NCI-H2227 (cell line): ENCODE results near the gene ZFYVE28.

ENCODE experiments used
- DNase-seq: peaks from one replicate; lab custom pipeline; 2025; ENCODE audit not compliant: unreplicated experiment; lab: John Stamatoyannopoulos, UW

The ZFYVE28 gene

GRCh38 chr4:2334826-2335728 is 83.4 kb downstream of the ZFYVE28 start:
- no peak for DNase-seq

DNA sequence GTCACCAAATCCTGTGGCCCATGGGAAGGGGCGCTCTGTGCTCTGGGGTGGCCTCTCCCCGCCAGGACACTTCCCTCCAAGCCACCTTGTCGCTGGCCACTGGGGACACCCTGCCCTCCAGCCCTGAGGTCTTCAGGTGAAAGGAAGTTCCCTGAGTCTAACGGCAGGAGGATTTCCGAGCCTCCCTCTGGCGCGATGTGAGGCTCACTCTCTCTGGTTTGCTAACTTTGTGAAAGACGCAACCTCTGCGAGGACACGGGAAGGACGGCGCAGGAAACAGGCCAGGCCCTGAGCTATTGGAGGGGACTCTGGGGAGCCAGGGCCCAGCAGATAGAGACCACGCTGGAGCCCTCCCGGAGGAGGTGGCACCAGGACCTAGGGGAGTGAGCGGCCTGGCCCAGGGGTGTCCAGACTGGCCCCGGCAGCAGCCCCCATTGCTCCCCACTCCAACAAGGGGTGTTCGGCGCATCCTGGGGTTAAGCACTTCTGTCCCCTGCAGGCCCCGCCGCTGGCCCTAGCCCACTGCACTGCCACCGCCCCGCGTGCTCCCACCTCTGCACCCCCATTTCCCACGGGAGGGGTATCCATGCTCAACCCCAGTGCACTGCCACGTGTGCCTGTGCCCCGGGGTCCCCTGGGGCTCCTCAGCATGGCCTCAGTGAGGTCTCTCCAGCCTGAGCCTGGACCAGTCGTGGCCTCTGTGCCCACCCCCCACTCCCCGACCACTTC is 84.4 kb downstream of the ZFYVE28 start:
- no peak for DNase-seq

DNA sequence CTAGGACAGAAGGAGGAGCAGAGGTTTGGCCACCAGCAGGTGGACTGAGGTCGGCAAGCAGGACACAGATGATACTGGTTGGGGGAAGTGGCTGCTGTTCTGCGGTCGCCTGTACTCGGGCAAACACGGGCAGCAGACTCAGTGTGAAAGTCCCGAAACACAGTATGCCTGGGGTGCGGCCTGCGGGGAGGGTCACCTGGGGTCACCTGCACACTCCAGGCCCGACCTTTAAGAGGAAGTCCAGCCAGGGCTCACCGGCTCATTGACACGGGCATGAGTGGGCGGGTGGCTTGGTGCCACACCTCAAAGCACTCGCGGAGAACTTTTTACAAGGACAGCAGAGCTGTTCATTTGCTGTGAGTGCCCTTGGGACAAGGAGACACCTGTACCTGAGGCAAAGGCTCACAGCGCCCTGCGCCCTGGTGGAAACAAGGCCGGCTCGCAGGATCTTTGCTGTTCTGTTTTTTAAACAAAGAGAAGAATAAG is 85.0 kb downstream of the ZFYVE28 start:
- DNase-seq, result no peak

DNA sequence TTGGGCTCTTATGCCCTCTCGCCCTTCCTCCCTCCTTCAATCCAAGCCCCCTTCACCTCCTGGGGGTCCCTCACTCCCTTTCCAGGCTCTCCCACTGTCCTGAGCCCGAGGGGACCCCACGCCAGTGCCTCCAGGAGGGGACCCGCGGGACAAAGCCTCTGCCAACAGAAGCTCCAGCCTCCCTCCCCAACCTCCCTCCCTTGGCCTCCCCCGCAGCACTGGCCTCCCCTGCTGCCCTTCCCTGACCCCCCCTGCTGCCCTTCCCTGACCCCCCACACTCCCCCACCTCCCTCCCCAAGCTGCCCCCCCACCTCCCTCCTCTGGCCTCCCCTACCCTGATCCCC is 85.5 kb downstream of the ZFYVE28 start:
- DNase-seq, result no peak

- DNase-seq, result no peak
Observed at GRCh38 chr4:2332201-2332975, 86.1 kb downstream of the ZFYVE28 start.

DNA sequence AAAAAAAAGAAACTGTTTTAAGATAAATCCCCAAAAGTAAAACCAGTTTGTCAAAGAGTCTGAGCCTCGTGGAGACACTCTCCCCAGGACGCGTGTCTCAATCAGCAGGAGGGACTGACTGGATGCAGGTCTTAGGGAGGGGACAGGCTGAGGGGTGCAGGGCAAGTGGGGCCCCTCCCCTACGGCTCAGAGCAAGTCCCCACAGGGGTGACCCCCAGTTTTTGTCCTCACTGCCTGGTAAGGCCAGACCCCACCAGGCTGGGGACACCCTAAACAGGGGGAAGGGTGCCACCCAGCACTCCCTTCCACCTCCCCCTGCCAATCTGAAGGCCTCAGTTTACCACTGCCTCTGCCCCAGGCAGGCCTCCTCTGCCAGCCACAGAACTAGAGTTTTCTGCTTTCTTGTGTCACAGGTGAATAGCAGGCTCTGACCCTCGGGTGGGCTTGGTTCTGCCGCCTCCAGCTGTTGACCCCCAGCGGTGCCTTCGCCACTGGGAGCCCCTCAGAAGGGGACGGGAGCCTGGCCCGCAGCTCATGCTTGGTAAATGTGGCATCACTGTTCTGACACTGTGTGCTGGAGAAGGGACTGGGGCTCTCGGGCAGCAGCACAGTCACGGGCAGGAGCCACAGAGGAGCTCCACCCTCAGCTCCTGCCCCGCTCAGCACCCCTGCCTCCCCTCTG is 86.8 kb downstream of the ZFYVE28 start:
- no peak for DNase-seq

DNA sequence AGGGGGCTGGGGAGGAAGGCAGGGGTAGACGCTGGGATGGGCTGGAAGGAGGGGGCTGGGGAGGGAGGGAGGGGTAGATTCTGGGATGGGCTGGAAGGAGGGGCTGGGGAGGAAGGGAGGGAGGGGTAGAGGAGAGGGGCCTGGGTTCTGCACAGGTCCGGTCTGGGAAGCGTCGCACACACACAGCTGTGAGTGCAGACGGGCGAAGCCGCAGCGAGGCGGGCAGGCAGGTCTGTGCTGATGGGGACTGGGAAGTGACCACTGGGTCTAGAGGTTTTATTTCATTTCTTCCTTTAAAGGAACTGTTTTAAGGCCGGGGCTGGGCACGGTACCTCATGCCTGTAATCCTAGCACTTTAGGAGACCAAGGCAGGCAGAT is 87.4 kb downstream of the ZFYVE28 start:
- no peak for DNase-seq

DNA sequence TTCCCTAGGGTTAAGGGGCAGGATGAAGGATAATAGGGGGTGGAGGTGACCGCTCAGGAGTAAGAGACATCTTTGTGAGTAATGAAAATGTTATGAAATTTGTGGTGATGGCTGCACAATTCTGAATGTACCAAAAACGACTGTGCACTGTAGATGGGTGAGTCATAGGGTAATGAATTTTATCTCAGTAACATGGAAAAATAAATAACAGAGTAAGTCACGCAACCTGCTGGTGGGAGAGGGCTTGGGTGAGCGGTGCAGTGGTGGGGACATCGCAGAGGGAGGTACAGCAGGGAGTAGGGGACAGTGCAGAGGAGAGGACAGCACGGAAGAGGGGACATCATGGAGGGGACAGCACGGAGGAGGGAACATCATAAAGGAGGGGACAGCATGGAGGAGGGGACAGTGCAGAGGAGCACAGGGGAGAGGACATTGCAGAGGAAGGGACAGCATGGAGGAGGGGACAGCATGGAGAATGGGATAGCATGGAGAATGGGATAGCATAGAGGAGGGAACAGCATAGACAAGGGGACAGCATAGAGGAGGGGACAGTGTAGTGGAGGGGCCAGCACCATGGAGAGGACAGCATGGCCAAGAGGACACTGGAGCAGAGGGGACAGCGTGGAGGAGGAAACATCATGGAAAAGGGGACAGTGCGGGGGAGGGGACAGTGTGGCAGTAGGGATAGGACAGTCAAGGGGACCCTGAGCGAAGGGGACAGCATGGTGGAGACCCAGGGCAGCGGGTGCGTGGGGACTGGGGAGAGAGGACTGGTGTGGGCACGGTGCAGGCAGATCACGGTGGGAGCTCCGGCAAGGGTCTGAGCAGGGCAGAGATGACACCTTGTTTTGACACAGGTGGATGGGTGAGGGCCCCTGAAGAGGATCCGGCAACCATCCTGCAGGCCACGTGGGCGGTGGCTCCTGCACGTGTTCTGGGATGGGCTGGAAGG is 88.1 kb downstream of the ZFYVE28 start:
- no peak for DNase-seq

DNA sequence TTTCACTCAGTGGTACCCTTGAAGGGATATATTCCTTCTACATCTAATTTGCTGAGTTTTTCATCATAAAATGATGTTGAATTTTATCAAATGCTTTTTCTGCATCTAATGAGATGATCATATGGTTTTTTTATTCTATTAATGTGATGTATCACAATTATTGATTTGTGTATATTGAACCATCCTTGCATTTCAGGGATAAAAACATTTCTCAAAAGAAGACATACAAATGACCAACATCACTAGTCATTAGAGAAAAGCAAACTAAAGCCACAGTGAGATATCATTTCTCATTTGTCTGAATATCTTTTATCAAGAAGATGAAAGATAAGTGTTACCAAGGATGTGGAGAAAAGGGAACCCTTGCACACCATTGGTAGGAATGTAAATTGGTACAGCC is 90.9 kb downstream of the ZFYVE28 start:
- DNase-seq, result no peak

DNA sequence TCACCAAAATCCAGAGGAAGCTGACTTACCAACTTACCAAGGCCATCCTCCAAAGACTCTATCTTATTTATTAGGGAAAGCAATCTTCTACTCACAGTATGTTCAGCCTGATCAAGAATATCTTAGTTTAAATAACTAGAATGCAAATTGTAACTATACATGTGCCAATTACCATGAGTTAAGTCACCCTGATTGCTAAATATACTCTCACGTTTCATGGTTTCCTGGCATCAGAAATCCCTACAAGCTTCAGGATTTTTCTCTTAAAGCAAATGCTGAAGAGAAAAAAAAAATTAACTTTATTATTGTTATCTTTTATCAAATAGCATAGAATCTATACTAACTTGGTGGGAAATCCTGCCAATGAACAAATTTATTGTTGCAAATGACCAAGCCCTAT is 93.6 kb downstream of the ZFYVE28 start:
- no peak for DNase-seq

GRCh38 chr4:2322841-2323240 is 95.6 kb downstream of the ZFYVE28 start:
- no peak for DNase-seq

DNA sequence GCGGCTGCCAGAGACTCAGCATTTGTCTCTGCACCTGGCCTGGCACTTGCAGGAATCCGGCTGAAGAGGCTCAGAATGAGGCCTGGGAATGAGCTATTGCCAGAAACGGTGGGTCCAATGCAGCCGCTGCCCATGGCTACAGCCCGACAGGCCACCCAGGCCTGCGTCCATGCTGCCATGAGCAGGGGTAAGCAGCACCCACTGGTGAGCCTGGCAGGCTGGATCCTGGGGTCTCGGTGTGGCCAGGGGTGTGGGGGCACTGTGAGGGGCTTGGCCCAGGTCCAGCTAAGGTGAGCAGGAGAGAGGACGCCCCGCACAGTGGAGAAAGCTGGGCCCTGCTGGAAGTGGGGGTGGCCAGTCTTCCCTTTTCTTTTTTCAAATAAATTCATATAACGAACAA is 96.2 kb downstream of the ZFYVE28 start:
- DNase-seq, result no peak

DNA sequence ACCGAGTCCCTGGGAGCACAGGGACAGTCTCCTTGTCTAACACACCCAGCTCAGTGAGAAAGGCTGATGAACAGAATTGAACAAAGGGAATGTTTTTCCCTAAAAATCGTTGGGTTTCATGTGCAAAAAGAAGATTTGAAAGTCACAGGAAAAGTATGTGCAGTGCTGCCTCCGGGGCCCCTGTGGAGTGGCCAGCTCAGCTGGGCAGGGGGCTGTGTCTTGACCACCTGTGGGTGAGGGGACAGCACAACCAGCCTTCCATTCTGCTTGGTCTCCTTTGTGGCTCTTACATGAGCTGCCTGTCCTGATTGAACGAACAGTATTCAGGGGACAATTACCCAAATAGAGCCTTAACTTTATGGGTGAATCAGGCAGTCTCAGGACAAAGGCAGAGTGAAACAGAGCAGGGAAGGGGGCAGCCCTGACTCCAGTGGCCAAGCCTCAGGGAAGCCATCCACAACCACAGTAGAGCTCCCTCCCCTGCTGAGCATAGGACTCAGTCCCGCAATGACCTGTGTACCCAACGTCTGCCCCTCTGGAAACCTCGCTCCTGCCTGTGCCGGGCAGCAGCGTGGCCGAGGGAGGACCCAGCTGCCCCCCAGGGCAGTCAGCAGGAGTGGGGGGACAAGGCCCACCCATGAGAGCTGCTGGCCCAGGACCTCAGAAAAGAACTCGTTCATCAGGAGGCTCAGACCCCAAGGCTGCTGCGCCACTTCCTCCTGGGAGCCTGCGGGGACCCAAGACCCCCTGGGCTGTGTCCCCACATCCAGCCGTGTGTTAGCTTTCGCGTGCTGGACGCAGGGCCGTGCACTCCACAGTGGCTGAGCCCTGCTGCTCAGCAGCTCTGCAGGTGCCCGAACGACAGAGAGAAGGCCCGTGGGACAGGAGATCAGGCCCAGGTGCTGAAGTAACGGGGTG is 96.9 kb downstream of the ZFYVE28 start:
- no peak for DNase-seq

DNA sequence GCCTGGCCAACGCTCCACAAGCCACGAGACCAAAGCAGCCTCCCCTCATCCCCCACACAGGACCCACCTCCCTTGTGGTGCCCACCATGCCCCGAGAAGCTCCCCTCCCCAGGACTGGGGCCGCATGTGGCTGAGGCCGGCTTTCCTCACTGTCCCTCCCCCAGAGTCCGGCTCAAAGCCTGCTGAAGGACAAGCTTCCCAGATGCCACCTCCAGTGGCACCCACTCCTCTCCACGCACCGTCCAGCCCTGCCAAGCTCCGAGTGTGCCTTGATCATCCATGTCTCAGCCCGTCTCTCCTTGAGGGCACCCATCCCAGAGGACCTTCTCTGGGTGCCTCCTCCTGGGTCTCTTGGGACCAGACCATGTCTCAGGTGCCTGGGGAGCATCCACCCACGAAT is 97.7 kb downstream of the ZFYVE28 start:
- no peak for DNase-seq

DNA sequence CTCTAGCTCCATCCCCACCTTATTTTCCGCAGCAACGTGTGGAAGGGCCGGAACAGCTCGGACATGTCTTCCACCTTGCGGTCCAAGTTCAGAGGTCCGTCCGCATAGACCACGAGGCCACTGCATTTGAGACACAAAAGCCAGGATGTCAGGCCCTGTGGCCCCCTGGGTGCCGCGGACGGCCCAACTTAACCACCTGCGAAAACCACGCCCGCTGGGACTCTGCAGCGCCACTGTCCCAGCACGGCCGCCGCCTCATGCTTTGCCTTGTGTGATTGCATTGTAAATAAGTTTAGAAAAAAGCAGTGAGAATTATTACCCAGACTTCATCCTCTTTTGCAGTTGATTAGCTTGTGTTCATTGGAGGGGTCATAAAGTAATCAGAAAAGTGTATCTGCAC is 98.3 kb downstream of the ZFYVE28 start:
- DNase-seq, result no peak

GRCh38 chr4:2318885-2319284 is 99.6 kb downstream of the ZFYVE28 start:
- DNase-seq, result no peak

GRCh38 chr4:2318476-2318875 is 100.0 kb downstream of the ZFYVE28 start:
- no peak for DNase-seq

DNA sequence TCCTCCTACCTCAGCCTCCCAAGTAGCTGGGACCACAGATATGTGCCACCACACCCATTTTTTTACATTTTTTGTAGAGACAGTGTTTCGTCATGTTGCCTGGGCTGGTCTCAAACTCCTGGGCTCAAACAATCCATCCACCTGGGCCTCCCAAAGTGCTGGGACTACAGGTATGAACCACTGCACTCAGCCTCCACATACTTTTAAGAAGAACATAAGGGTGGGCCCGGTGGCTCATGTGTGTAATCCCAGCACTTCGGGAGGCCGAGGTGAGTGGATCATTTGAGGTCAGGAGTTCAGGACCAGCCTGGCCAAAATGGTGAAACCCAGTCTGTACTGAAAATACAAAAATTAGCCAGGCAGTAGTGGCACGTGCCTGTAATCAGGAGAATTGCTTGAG is 105.1 kb downstream of the ZFYVE28 start:
- no peak for DNase-seq
